ENCODE results near the gene ZBTB25.
"Not testable (repeated sequence)": the region's sequence is repeated elsewhere in the genome, so short reads cannot be mapped to it uniquely, and the experiment has no call there.

Gene ZBTB25

DNA sequence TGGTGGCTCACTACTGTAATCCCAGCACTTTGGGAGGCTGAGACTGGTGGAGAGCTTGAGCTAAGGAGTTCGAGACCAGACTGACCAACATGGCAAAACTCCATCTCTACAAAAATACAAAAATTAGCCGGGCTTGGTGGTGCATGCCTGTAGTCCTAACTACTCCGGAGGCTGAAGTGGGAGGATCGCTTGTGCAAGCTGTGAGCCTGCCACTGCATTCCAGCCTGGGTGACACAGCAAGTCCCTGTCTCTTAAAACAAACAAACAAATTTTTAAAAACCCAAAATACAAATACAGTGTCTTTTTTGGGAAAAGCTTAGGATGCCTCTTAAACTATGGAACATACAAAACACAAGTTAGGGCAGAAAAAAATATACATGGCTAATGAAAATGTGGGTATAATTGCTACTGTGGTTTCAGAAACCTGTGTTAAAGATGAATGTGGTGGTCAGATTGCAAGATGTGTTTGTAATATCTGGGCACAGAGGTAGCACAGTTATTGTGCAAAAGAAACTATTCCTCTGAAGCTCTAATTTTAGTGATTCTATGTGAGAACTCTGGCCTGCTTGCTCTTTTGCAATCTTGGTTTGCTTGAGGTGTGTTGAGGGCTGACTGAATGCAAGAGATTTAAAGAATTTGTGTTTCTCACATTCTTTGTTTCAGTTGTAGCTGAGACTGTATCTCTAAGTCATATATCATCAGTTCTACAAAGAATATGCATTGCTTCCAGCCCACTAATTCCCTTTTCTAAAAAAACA is 33.0 kb upstream of the ZBTB25 start:
- Histone ChIP-seq H3K27me3 (replicated peaks; ENCODE audit: control insufficient read depth, insufficient read depth, low read length) (no peaks in the 10 kb centered on the region), H3K36me3 (ENCODE audit: control insufficient read depth, insufficient read depth, low read length, severe bottlenecking) (no peaks in the 10 kb centered on the region), H3K9ac (ENCODE audit: low read length) (peak overlapping the region; percentile 63), H3K4me3 (ENCODE audit: low read length) (peak overlapping the region; percentile 45), H3K9me3 (ENCODE audit: control insufficient read depth, low read length) (peaks cover 8% of the 10 kb centered on the region), H3K4me1 (ENCODE audit: control insufficient read depth, insufficient read depth, low read length) (peaks cover 29% of the 10 kb centered on the region)
- DNase-seq (ENCODE audit: low read depth): peak; percentile 66

DNA sequence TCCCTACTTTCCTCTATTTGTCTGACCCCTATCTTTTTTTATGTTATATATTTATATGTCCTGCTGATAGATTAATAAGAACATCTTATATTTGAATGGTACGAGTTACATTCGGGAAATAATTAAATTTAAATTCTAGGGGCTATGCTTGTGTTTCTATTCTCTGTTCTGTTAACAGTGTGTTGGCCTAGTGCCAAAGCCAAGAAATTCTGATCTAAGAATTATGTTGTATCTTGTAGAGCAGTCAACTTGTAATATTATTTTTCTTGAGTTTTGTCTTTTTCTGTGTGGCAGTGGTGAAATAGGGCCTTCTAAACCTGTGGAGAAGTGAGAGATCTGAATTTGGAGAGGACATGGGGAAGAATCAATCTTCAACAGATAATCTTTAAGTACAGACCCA is 27.9 kb upstream of the ZBTB25 start:
- no peak overlapping the region for H3K4me3 ChIP-seq (ENCODE audit: low read length)
- H3K36me3 ChIP-seq (ENCODE audit: control insufficient read depth, insufficient read depth, low read length, severe bottlenecking): peaks cover 16% of the 10 kb centered on the region
- no peak overlapping the region for H3K9ac ChIP-seq (ENCODE audit: low read length)
- DNase-seq (ENCODE audit: low read depth): no peak
- H3K9me3 ChIP-seq (ENCODE audit: control insufficient read depth, low read length): no peaks in the 10 kb centered on the region
- no peaks in the 10 kb centered on the region for H3K27me3 ChIP-seq (replicated peaks; ENCODE audit: control insufficient read depth, insufficient read depth, low read length)
- H3K4me1 ChIP-seq (ENCODE audit: control insufficient read depth, insufficient read depth, low read length): peaks cover 5% of the 10 kb centered on the region

DNA sequence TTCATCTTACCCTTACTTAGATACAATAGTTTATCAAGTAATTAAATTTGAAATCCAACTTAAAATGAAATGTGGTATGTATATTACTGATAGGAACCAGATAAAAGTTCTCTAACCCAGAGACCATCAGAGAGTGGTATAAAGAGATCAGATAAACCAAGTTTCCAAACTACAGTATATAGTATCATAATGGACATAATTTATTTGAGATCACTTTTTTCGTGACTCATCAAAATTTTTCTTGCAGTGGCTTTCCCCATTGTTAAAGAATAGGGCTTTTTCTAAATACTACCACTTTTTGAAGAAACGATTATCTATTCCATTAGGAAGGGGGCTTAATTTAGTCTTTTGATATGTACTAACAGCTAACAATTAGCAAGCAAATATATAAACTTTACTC is 21.7 kb upstream of the ZBTB25 start:
- Histone ChIP-seq H3K27me3 (replicated peaks; ENCODE audit: control insufficient read depth, insufficient read depth, low read length) (no peaks in the 10 kb centered on the region), H3K4me3 (ENCODE audit: low read length) (no peak overlapping the region), H3K9ac (ENCODE audit: low read length) (no peak overlapping the region), H3K36me3 (ENCODE audit: control insufficient read depth, insufficient read depth, low read length, severe bottlenecking) (peaks cover 66% of the 10 kb centered on the region), H3K4me1 (ENCODE audit: control insufficient read depth, insufficient read depth, low read length) (peaks cover 2% of the 10 kb centered on the region), H3K9me3 (ENCODE audit: control insufficient read depth, low read length) (no peaks in the 10 kb centered on the region)
- no peak for DNase-seq (ENCODE audit: low read depth)

DNA sequence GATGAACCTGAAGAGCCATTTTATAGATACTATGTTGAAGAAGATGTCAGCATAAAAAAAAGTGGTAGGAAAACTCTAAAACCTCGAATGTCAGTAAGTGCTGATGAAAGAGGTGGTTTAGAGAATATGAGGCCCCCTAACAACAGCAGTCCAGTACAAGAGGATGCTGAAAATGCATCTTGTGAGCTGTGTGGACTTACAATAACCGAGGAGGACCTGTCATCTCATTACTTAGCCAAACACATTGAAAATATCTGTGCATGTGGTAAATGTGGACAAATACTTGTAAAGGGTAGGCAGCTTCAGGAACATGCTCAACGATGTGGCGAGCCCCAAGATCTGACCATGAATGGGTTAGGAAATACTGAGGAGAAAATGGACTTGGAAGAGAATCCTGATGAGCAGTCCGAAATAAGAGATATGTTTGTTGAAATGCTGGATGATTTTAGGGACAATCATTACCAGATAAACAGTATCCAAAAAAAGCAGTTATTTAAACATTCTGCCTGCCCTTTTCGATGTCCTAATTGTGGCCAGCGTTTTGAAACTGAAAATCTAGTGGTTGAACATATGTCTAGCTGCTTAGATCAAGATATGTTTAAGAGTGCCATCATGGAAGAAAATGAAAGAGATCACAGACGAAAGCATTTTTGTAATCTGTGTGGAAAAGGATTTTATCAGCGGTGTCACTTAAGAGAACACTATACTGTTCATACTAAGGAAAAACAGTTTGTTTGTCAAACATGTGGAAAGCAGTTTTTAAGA is 19.1 kb upstream of the ZBTB25 start:
- Histone ChIP-seq H3K36me3 (ENCODE audit: control insufficient read depth, insufficient read depth, low read length, severe bottlenecking) (peaks cover 53% of the 10 kb centered on the region), H3K27me3 (replicated peaks; ENCODE audit: control insufficient read depth, insufficient read depth, low read length) (no peaks in the 10 kb centered on the region), H3K9ac (ENCODE audit: low read length) (no peak overlapping the region), H3K4me1 (ENCODE audit: control insufficient read depth, insufficient read depth, low read length) (peaks cover 2% of the 10 kb centered on the region), H3K9me3 (ENCODE audit: control insufficient read depth, low read length) (no peaks in the 10 kb centered on the region), H3K4me3 (ENCODE audit: low read length) (no peak overlapping the region)
- DNase-seq (ENCODE audit: low read depth): no peak

DNA sequence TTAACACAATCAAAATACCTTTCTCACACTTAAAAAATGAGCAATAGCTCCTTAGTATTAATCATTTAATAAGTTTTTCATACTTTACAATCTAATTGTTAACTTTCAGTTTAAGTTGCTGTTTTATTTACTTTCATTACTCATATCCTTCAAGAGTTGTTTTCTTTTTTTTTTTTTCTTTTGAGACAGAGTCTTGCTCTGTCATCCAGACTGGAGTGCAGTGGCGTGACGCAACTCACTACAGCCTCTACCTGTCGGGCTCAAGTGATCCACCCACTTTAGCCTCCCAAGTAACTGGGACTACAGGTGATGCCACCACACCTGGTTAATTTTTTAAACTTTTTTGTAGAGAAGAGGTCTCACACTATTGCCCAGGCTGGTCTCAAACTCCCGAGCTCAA is 17.1 kb upstream of the ZBTB25 start:
- H3K27me3 ChIP-seq (replicated peaks; ENCODE audit: control insufficient read depth, insufficient read depth, low read length): no peaks in the 10 kb centered on the region
- peaks cover 2% of the 10 kb centered on the region for H3K4me1 ChIP-seq (ENCODE audit: control insufficient read depth, insufficient read depth, low read length)
- no peak for DNase-seq (ENCODE audit: low read depth)
- no peak overlapping the region for H3K4me3 ChIP-seq (ENCODE audit: low read length)
- no peak overlapping the region for H3K9ac ChIP-seq (ENCODE audit: low read length)
- no peaks in the 10 kb centered on the region for H3K9me3 ChIP-seq (ENCODE audit: control insufficient read depth, low read length)
- peaks cover 42% of the 10 kb centered on the region for H3K36me3 ChIP-seq (ENCODE audit: control insufficient read depth, insufficient read depth, low read length, severe bottlenecking)

DNA sequence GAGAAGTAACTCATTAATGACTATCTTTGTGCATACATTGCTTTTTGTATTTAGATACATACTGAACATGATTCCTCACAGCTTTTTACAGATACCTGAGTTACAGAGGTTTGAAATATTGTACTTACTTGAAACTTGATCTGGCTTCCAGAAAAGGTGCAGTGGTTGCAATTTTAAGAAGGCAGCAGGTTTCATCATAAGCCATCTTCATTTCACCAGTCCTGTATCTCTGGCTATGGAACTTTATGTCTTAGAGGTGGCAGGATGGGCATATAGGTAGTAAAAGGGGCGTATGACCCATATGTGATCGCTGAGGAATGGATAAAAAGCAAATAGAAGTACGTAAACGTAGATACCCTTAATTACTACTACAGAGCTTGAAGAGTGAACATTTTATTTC is 14.6 kb upstream of the ZBTB25 start:
- peaks cover 16% of the 10 kb centered on the region for H3K4me1 ChIP-seq (ENCODE audit: control insufficient read depth, insufficient read depth, low read length)
- no peak overlapping the region for H3K4me3 ChIP-seq (ENCODE audit: low read length)
- no peaks in the 10 kb centered on the region for H3K27me3 ChIP-seq (replicated peaks; ENCODE audit: control insufficient read depth, insufficient read depth, low read length)
- no peaks in the 10 kb centered on the region for H3K9me3 ChIP-seq (ENCODE audit: control insufficient read depth, low read length)
- H3K36me3 ChIP-seq (ENCODE audit: control insufficient read depth, insufficient read depth, low read length, severe bottlenecking): peaks cover 24% of the 10 kb centered on the region
- DNase-seq (ENCODE audit: low read depth): no peak
- no peak overlapping the region for H3K9ac ChIP-seq (ENCODE audit: low read length)

DNA sequence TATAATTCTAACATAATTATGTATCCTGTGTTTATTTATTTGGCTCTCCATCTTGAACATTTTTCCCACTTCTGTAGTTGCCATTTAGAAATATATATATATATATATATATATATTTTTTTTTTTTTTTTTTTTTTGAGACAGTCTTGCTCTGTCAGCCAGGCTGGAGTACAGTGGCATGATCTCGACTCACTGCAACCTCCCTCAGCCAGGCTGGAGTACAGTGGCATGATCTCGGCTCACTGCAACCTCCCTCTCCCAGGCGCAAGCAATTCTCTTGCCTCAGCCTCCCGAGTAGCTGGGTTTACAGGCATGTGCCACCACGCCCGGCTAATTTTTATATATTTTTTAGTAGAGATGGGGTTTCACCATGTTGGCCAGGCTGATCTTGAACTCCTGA is 14.0 kb upstream of the ZBTB25 start:
- DNase-seq (ENCODE audit: low read depth); H3K4me3 ChIP-seq (ENCODE audit: low read length); H3K27me3 ChIP-seq (replicated peaks; ENCODE audit: control insufficient read depth, insufficient read depth, low read length); H3K9ac ChIP-seq (ENCODE audit: low read length); H3K9me3 ChIP-seq (ENCODE audit: control insufficient read depth, low read length): not testable (repeated sequence)
- peaks cover 18% of the 10 kb centered on the region for H3K36me3 ChIP-seq (ENCODE audit: control insufficient read depth, insufficient read depth, low read length, severe bottlenecking)
- peaks cover 16% of the 10 kb centered on the region for H3K4me1 ChIP-seq (ENCODE audit: control insufficient read depth, insufficient read depth, low read length)

DNA sequence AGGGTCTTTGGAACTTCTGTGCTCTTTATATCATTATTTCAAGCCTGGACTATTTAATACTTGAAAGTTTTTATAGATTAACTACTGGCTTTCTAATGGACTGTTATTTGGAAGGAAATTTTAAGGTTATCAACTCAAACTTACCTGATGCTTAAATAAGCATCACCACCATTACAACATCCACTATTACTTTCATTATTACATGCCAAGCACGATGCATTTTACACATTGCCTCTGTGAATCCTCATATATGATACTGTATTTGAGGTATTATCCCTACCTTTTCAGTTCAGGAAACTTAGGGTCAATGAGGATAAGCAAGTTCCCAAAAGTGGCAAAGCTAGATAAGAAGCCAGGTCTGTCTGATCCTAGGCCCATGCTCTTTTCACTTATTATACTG is 13.3 kb upstream of the ZBTB25 start:
- Histone ChIP-seq H3K4me3 (ENCODE audit: low read length) (no peak overlapping the region), H3K27me3 (replicated peaks; ENCODE audit: control insufficient read depth, insufficient read depth, low read length) (no peaks in the 10 kb centered on the region), H3K36me3 (ENCODE audit: control insufficient read depth, insufficient read depth, low read length, severe bottlenecking) (peaks cover 11% of the 10 kb centered on the region), H3K4me1 (ENCODE audit: control insufficient read depth, insufficient read depth, low read length) (peaks cover 23% of the 10 kb centered on the region), H3K9ac (ENCODE audit: low read length) (no peak overlapping the region), H3K9me3 (ENCODE audit: control insufficient read depth, low read length) (no peaks in the 10 kb centered on the region)
- no peak for DNase-seq (ENCODE audit: low read depth)

DNA sequence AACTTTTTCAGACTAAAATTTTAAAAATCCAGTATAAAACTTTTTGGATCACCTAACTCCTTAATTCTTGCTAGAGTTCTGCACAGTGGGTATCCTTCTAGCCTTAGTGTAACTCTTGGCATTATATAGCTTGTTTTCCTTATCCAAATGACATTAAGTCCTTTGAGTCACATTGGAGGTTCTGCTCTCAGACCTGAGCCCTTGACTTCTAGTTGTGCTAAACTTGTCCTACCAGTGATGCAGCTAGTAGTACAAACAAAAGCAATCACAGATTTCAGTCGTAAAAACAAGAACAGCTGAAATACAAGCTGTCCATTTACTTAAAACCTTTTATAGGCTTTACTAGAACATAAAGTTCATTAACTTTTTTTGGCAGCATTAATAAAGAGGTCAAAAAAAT is 11.4 kb upstream of the ZBTB25 start:
- no peaks in the 10 kb centered on the region for H3K9me3 ChIP-seq (ENCODE audit: control insufficient read depth, low read length)
- H3K36me3 ChIP-seq (ENCODE audit: control insufficient read depth, insufficient read depth, low read length, severe bottlenecking): peaks cover 9% of the 10 kb centered on the region
- DNase-seq (ENCODE audit: low read depth): no peak
- H3K9ac ChIP-seq (ENCODE audit: low read length): no peak overlapping the region
- H3K4me3 ChIP-seq (ENCODE audit: low read length): no peak overlapping the region
- H3K4me1 ChIP-seq (ENCODE audit: control insufficient read depth, insufficient read depth, low read length): peaks cover 37% of the 10 kb centered on the region
- no peaks in the 10 kb centered on the region for H3K27me3 ChIP-seq (replicated peaks; ENCODE audit: control insufficient read depth, insufficient read depth, low read length)

DNA sequence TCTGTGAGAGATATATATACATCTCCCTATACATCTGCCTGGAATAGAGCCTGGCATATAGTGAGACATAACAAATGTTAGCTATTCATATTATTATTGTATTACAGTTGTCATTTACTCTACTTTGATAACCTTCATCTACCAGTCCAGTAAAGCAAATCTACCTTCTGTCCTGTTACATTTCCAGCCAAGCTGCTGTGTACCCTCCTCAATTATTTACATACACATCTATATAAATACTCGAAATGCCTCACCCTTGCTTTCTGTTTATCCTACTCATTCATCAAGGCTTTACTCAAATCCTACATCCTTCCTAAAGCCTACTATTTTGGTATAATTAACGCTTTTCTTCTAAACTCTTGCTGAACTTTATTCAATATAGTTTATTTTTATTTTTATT is 9.6 kb upstream of the ZBTB25 start:
- DNase-seq (ENCODE audit: low read depth): no peak
- Histone ChIP-seq H3K36me3 (ENCODE audit: control insufficient read depth, insufficient read depth, low read length, severe bottlenecking) (peaks cover 9% of the 10 kb centered on the region), H3K4me3 (ENCODE audit: low read length) (no peak overlapping the region), H3K9me3 (ENCODE audit: control insufficient read depth, low read length) (no peaks in the 10 kb centered on the region), H3K9ac (ENCODE audit: low read length) (no peak overlapping the region), H3K4me1 (ENCODE audit: control insufficient read depth, insufficient read depth, low read length) (peaks cover 50% of the 10 kb centered on the region), H3K27me3 (replicated peaks; ENCODE audit: control insufficient read depth, insufficient read depth, low read length) (no peaks in the 10 kb centered on the region)

DNA sequence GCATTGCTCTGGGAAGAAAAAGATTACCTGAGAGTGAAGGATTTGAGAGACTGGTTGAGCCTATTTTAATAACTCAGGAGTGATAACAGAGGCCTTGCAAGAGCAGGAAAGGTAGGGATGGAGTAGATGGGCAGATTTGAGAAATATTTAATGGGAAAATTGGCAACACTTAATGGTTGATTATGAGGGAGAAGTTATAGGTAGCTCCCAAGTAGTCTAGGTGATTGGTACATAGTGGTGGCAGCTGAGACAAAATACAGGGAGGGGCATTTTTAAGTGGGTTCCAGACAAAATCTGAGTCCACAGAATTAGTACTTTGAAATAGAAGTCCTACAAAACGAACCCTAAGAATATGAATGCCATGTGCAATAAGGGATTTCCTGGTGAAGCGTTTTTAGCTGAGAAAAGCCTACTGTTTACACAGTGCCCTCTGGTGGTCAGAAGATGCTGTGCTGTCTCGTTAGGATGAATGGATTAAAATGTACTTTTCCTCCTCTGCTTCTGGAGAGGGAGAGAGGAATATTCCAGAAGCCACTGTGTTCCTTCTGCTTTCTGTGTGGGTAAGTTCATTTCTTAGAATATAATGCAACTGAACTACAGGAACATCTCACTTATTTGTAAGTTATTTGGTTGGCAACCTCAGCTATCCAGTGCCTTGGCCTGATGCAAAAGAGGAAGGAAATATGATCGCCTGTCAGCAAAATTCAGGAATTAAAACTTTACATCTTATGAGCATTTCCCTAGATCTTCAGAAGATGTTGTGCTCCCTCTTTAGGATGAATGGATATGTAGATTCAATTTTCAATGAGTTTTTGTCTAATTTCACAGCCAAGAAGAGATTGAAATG is 7.4 kb upstream of the ZBTB25 start:
- Histone ChIP-seq H3K36me3 (ENCODE audit: control insufficient read depth, insufficient read depth, low read length, severe bottlenecking) (peaks cover 9% of the 10 kb centered on the region), H3K9ac (ENCODE audit: low read length) (peak overlapping the region; percentile 2), H3K4me3 (ENCODE audit: low read length) (no peak overlapping the region), H3K27me3 (replicated peaks; ENCODE audit: control insufficient read depth, insufficient read depth, low read length) (no peaks in the 10 kb centered on the region), H3K9me3 (ENCODE audit: control insufficient read depth, low read length) (no peaks in the 10 kb centered on the region), H3K4me1 (ENCODE audit: control insufficient read depth, insufficient read depth, low read length) (peaks cover 70% of the 10 kb centered on the region)
- peak; percentile 89 for DNase-seq (ENCODE audit: low read depth)
